H9 (cell line): Measurements from ENCODE around the gene NPTX1. TPM values are rescaled to one million over a fixed set of nuclear protein-coding genes. Genes with fewer than 3 reads are reported as not detected.

Experiments used
- DNase-seq: peaks from one replicate; pipeline ENCODE4 v3.0.0-alpha.2; 2017
- H2AFZ ChIP-seq: one replicate; pipeline ENCODE4 v1.6.1; 2013; ENCODE audit warnings: mild to moderate bottlenecking, low read length, control low read depth, moderate library complexity
- H2AK5ac ChIP-seq: 2 replicates; pipeline ENCODE4 v1.6.1; 2013; ENCODE audit warnings: low read length, control low read depth, mixed read lengths; ENCODE audit not compliant: insufficient read length
- H2BK120ac ChIP-seq: one replicate; pipeline ENCODE4 v1.6.1; 2013; ENCODE audit warnings: low read depth, mild to moderate bottlenecking, low read length, control low read depth, inconsistent platforms; ENCODE audit not compliant: poor library complexity, severe bottlenecking
- H2BK12ac ChIP-seq: 2 replicates; pipeline ENCODE4 v1.6.1; 2013; ENCODE audit warnings: low read length, control low read depth, mixed read lengths, low read depth; ENCODE audit not compliant: insufficient read length
- H2BK15ac ChIP-seq: 2 replicates; pipeline ENCODE4 v1.6.1; 2013; ENCODE audit warnings: low read depth, low read length, control low read depth
- H2BK20ac ChIP-seq: one replicate; pipeline ENCODE4 v1.6.1; 2013; ENCODE audit warnings: low read depth, mild to moderate bottlenecking, low read length, control low read depth, inconsistent platforms; ENCODE audit not compliant: poor library complexity, severe bottlenecking
- H2BK5ac ChIP-seq: 2 replicates; pipeline ENCODE4 v1.6.1; 2013; ENCODE audit warnings: low read length, control low read depth, mixed read lengths; ENCODE audit not compliant: insufficient read length
- H3K14ac ChIP-seq: 2 replicates; pipeline ENCODE4 v1.6.1; 2013; ENCODE audit warnings: low read length, control low read depth; ENCODE audit not compliant: insufficient read depth
- H3K18ac ChIP-seq: 2 replicates; pipeline ENCODE4 v1.6.1; 2013; ENCODE audit warnings: low read depth, mild to moderate bottlenecking, mixed read lengths, low read length, control low read depth; ENCODE audit not compliant: insufficient read length
- H3K23ac ChIP-seq: 2 replicates; pipeline ENCODE4 v1.6.1; 2013; ENCODE audit warnings: low read length, control low read depth, mixed read lengths, low read depth; ENCODE audit not compliant: insufficient read length
- H3K23me2 ChIP-seq: 2 replicates; pipeline ENCODE4 v1.6.1; 2013; ENCODE audit warnings: low read depth, mild to moderate bottlenecking, mixed read lengths, low read length, control low read depth; ENCODE audit not compliant: insufficient read length, poor library complexity, severe bottlenecking
- H3K27ac ChIP-seq: 2 replicates; pipeline ENCODE4 v1.5.1; 2013; ENCODE audit warnings: low read length, control low read depth, mixed read lengths, low read depth; ENCODE audit not compliant: insufficient read length
- H3K27me3 ChIP-seq: 2 replicates; pipeline ENCODE4 v1.6.1; 2013; ENCODE audit warnings: low read length, control low read depth, inconsistent platforms; ENCODE audit not compliant: insufficient read depth
- H3K4ac ChIP-seq: 2 replicates; pipeline ENCODE4 v1.6.1; 2013; ENCODE audit warnings: low read depth, mild to moderate bottlenecking, control low read depth, inconsistent platforms, low read length, moderate library complexity
- H3K4me1 ChIP-seq: 2 replicates; pipeline ENCODE4 v1.6.1; 2013; ENCODE audit warnings: low read length, control low read depth, inconsistent platforms; ENCODE audit not compliant: insufficient read depth
- H3K4me2 ChIP-seq: 2 replicates; pipeline ENCODE4 v1.6.1; 2013; ENCODE audit warnings: low read length, control low read depth, mixed read lengths; ENCODE audit not compliant: insufficient read length, insufficient read depth
- H3K56ac ChIP-seq: 2 replicates; pipeline ENCODE4 v1.6.1; 2013; ENCODE audit warnings: low read depth, mild to moderate bottlenecking, mixed read lengths, low read length, control low read depth; ENCODE audit not compliant: insufficient read length
- H3K79me1 ChIP-seq: 2 replicates; pipeline ENCODE4 v1.6.1; 2013; ENCODE audit warnings: low read depth, mild to moderate bottlenecking, moderate library complexity, low read length, control low read depth, inconsistent platforms; ENCODE audit not compliant: insufficient read depth, poor library complexity, severe bottlenecking
- H3K79me2 ChIP-seq: 2 replicates; pipeline ENCODE4 v1.6.1; 2013; ENCODE audit warnings: low read length, control low read depth, inconsistent platforms; ENCODE audit not compliant: insufficient read depth
- H3K9ac ChIP-seq: 2 replicates; pipeline ENCODE4 v1.6.1; 2013; ENCODE audit warnings: low read length, control low read depth, mixed read lengths; ENCODE audit not compliant: insufficient read length; ENCODE audit errors: extremely low read depth
- H3K9me3 ChIP-seq: one replicate; pipeline ENCODE4 v1.6.1; 2013; ENCODE audit warnings: low read depth, low read length, inconsistent platforms; ENCODE audit not compliant: control insufficient read depth
- H3T11ph ChIP-seq: one replicate; pipeline ENCODE4 v1.6.1; 2013; ENCODE audit warnings: mild to moderate bottlenecking, low read length, control low read depth, inconsistent platforms
- H4K20me1 ChIP-seq: one replicate; pipeline ENCODE4 v1.6.1; 2013; ENCODE audit not compliant: control insufficient read depth, insufficient read length, insufficient read depth
- H4K5ac ChIP-seq: 2 replicates; pipeline ENCODE4 v1.6.1; 2013; ENCODE audit warnings: low read depth, mild to moderate bottlenecking, mixed read lengths, low read length, control low read depth; ENCODE audit not compliant: insufficient read length
- H4K8ac ChIP-seq: replicated peaks from 2 replicates; pipeline ENCODE4 v1.6.1; 2013; ENCODE audit warnings: low read length, control low read depth, mixed read lengths, low read depth; ENCODE audit not compliant: insufficient read length
- H4K91ac ChIP-seq: 2 replicates; pipeline ENCODE4 v1.6.1; 2013; ENCODE audit warnings: low read depth, mild to moderate bottlenecking, moderate library complexity, mixed read lengths, low read length, control low read depth; ENCODE audit not compliant: insufficient read length
- H3K27ac Mint-ChIP-seq, 3 experiments: 2 replicates in 2 of 3; 3 replicates in 1 of 3; pipeline ENCODE4 v1.8.0; 2020 to 2021; ENCODE audit warnings: mixed read lengths in 3 of 3, mild to moderate bottlenecking in 1 of 3, moderate library complexity in 1 of 3
- H3K27me3 Mint-ChIP-seq: 2 replicates; pipeline ENCODE4 v1.8.0; 2021; ENCODE audit warnings: low read depth, mild to moderate bottlenecking, moderate library complexity, mixed read lengths
- H3K36me3 Mint-ChIP-seq, 3 experiments: 2 replicates in 2 of 3; 3 replicates in 1 of 3; pipeline ENCODE4 v1.8.0; 2020 to 2021; ENCODE audit warnings: low read depth in 3 of 3, mixed read lengths in 3 of 3; ENCODE audit not compliant: insufficient read depth in 1 of 3
- H3K4me1 Mint-ChIP-seq, 2 experiments: 2 replicates each; pipeline ENCODE4 v1.8.0; 2020; ENCODE audit warnings: mixed read lengths in 2 of 2
- H3K4me3 Mint-ChIP-seq, 2 experiments: 2 replicates in 1 of 2; 3 replicates in 1 of 2; pipeline ENCODE4 v1.8.0; 2020 to 2021; ENCODE audit warnings: mild to moderate bottlenecking in 2 of 2, mixed read lengths in 2 of 2, moderate library complexity in 1 of 2
- H3K9me3 Mint-ChIP-seq, 2 experiments: 2 replicates in 1 of 2; 3 replicates in 1 of 2; pipeline ENCODE4 v1.8.0; 2020; ENCODE audit warnings: mild to moderate bottlenecking in 2 of 2, mixed read lengths in 2 of 2, moderate library complexity in 1 of 2
- WGBS: extraction: QIAGEN DNeasy Blood & Tissue Kit; methylation state at CpG from one replicate; pipeline ENCODE4 v1.1.7; 2013; ENCODE audit warnings: missing lambda C conversion rate, low lambda C conversion rate, mixed read lengths; ENCODE audit not compliant: insufficient read length; ENCODE audit errors: extremely low coverage; 5-methylcytosine and 5-hydroxymethylcytosine counted together
- total RNA-seq: library from RNA; stranded (reverse); gene quantifications from 2 replicates; pipeline ENCODE4 v1.2.1, GENCODE V29; 2021
- TF ChIP-seq, protein P1 (sequence below): fragments of 200-600 bp; sonication (generic); conservative IDR thresholded peaks from 3 replicates; pipeline ENCODE4 v1.8.0; 2021; ENCODE audit warnings: antibody characterized with exemption, mild to moderate bottlenecking

The NPTX1 gene
- total RNA-seq, 1 experiment from 2014 or later = 20.5 TPM

DNA sequence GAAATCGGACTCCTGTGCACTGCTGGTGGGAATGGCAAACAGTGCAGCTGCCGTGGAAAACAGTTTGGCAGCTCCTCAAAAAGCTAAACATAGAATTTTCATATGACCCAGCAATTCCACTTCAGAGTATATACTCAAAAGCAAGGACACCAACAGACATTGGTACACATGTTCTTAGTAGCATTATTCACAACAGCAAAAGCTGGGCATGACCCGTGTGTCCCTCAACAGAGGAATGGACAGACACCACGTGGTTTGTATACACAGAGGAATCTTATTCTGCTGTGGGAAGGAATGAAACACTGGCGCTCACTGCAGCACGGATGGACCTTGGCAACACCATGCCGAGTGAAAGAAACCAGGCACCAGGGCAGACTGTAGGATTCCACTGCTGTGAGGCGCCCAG, 16.0 kb downstream of the NPTX1 start:
- no peaks in the 10 kb centered on the region for H3K79me2 ChIP-seq
- Mint-ChIP-seq H3K9me3 (no peaks in the 10 kb centered on the region; a peak in 1 of 5 replicates), H3K4me3 (no peak overlapping the region), H3K4me1 (peaks cover 6 to 18% of the 10 kb centered on the region in 2 experiments), H3K27me3 (peaks cover 79% of the 10 kb centered on the region), H3K36me3 (no peaks in the 10 kb centered on the region), H3K27ac (no peak overlapping the region)
- H4K91ac ChIP-seq = no peak overlapping the region
- no peak overlapping the region for H4K8ac ChIP-seq
- no peak overlapping the region for H3K27ac ChIP-seq
- H2BK20ac ChIP-seq = no peak overlapping the region
- no peak overlapping the region for H3T11ph ChIP-seq
- no peak overlapping the region for H2AFZ ChIP-seq
- H3K79me1 ChIP-seq = no peaks in the 10 kb centered on the region
- no peak overlapping the region for H3K4me2 ChIP-seq
- DNase-seq = no peak
- no peak overlapping the region for H3K23ac ChIP-seq
- peaks cover 2% of the 10 kb centered on the region; the same call in 1 of the 2 replicates for H3K4me1 ChIP-seq
- no peaks in the 10 kb centered on the region for H3K27me3 ChIP-seq
- no peak overlapping the region for H3K9ac ChIP-seq
- no peaks in the 10 kb centered on the region for H4K20me1 ChIP-seq
- H3K18ac ChIP-seq = no peak overlapping the region
- H2AK5ac ChIP-seq = no peak overlapping the region
- H2BK12ac ChIP-seq = no peak overlapping the region
- H3K23me2 ChIP-seq = no peaks in the 10 kb centered on the region
- H2BK120ac ChIP-seq = no peak overlapping the region
- WGBS = no CpG with 5 or more reads among the region's 8 CpGs
- H4K5ac ChIP-seq = no peak overlapping the region
- no peak overlapping the region for H2BK15ac ChIP-seq
- no peak overlapping the region for H3K14ac ChIP-seq
- H3K4ac ChIP-seq = no peak overlapping the region
- H3K56ac ChIP-seq = no peak overlapping the region
- H3K9me3 ChIP-seq = no peaks in the 10 kb centered on the region
- no peak overlapping the region for H2BK5ac ChIP-seq
- TF ChIP-seq, protein P1, sequence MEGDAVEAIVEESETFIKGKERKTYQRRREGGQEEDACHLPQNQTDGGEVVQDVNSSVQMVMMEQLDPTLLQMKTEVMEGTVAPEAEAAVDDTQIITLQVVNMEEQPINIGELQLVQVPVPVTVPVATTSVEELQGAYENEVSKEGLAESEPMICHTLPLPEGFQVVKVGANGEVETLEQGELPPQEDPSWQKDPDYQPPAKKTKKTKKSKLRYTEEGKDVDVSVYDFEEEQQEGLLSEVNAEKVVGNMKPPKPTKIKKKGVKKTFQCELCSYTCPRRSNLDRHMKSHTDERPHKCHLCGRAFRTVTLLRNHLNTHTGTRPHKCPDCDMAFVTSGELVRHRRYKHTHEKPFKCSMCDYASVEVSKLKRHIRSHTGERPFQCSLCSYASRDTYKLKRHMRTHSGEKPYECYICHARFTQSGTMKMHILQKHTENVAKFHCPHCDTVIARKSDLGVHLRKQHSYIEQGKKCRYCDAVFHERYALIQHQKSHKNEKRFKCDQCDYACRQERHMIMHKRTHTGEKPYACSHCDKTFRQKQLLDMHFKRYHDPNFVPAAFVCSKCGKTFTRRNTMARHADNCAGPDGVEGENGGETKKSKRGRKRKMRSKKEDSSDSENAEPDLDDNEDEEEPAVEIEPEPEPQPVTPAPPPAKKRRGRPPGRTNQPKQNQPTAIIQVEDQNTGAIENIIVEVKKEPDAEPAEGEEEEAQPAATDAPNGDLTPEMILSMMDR = no peak
